GM19452 (cell line): Measurements from ENCODE around the gene FAF1.
"Not testable (repeated sequence)": the region's sequence is repeated elsewhere in the genome, so short reads cannot be mapped to it uniquely, and the experiment has no call there.

ENCODE experiments used
- ATAC-seq: cut with Tn5 transposase; IDR thresholded peaks from one replicate; pipeline ENCODE4 v1.9.1; 2021; ENCODE audit not compliant: unreplicated experiment

FAF1 gene

DNA sequence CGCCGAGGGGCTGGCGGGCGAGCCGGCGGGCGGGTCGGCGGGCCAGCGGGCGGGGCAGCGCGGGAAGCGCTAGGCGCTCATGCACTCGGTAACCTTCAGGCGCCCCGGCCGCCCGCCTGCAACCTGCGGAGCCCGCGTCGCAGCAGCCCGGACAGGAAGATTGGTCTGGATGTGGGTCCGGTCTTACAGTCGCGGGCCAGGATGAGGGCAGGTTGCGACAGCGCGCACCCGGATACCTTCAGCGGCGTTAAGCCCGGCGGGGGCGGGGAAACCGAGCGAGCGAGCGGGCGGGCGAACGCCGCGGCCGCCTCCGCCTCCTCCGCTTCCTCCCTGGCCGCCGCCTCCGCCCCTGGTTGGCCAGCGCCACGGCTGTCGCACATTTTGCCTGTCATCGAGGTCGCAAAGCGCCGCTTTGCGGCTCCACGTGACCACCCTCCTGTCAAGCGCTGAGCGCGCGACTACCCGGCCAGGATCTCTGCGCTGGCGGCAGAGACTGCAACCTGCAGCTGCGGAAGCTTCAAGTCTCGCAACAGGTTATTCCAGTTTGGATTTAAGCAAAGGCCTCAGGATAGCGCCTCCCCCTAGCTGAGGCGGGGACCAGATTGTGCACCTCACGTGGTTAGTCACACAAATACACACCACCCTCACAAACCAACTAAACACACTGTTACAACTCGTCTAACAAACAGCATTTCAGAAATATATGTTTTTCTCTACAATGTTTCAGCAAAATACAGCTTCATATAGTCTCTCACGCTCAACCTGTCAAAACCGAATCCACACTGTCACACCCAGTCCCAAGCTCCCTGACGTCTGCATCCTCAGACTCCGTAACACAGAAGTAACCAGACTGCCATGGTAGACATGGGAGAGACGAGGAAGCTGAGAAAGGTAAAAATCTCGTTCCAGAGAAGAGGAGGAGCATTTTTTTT is at the start of gene FAF1:
Gene FAF1 (minus strand): TSS at position 355 of the 932 bp plus-strand sequence. CDS start 456 bp downstream, outside the sequence.
- peak; percentile 89 for ATAC-seq

DNA sequence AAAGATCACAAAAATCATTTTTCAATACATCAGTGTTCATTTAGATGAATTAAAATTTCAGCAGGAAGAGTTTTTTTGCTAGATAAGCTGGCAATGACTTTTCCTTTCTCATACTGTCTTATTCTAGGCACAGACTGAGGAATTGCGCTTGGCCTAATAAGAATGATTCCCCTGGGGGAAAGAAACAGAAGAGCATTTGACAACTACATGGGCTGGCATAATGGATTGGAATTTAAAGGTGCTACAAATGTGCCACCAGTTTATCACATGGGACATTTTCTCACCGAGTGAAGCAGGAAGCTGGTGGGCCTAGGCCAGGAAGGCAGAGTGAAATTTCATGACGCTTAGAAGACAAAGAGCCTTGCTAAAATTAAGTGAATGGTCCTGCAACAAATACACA is 49.3 kb upstream of the FAF1 start:
- ATAC-seq = no peak

DNA sequence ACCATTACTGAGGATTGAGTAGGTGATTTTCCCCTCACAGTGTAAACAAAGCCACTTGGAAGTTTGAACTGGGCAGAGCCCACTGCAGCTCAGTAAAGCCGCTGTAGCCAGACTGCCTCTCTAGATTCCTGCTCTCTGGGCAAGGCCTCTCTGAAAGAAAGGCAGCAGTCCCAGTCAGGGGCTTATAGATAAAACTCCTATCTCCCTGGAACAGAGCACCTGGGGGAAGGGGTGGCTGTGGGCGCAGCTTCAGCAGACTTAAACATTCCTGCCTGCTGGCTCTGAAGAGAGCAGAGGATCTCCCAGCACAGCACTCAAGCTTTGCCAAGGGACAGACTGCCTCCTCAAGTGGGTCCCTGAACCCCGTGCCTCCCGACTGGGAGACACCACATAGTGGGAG is 45.5 kb upstream of the FAF1 start:
- not testable (repeated sequence) for ATAC-seq

DNA sequence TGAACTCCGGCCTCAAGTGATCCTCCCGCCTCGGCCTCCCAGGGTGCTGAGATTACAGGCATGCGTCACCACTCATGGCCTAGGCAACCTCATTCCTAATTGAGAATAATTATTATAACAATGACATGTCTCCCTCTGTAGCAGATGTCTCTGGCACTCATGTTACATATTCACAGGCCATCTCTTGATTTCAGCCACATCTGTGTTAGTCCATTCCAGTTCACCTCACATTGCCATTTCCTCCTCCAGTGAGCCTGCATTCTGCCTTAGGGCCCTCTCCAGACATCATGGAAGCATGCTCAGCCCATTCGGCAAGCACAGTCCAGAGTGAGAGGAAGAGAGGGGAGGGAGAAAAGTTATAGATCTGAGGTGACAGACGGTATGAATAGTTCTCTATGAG is 42.4 kb upstream of the FAF1 start:
- no peak for ATAC-seq

GRCh38 chr1:51000651-51001050 is 40.6 kb upstream of the FAF1 start:
- ATAC-seq = peak; percentile 39

- peak; percentile 86 for ATAC-seq
Measured at GRCh38 chr1:51000160-51000559, 40.1 kb upstream of the FAF1 start.

DNA sequence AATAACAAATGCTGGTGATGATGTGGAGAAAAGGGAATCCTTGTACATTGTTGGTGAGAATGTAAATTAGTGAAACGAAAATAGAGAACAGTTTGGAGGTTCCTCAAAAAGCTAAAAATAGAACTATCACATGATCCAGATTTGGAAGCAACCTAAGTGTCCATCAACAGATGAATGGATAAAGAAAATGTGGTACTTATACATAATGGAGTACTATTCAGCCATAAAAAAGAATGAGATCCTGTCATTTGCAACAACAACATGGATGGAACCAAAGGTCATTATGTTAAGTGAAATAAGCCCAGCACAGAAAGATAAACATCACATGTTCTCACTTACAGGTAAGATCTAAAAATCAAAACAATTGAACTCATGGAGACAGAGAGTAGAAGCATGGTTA is 39.3 kb upstream of the FAF1 start:
- ATAC-seq = not testable (repeated sequence)

- no peak for ATAC-seq
Measured at GRCh38 chr1:50996083-50996482, 36.0 kb upstream of the FAF1 start.

GRCh38 chr1:50995651-50996050 is 35.6 kb upstream of the FAF1 start:
- ATAC-seq = no peak

DNA sequence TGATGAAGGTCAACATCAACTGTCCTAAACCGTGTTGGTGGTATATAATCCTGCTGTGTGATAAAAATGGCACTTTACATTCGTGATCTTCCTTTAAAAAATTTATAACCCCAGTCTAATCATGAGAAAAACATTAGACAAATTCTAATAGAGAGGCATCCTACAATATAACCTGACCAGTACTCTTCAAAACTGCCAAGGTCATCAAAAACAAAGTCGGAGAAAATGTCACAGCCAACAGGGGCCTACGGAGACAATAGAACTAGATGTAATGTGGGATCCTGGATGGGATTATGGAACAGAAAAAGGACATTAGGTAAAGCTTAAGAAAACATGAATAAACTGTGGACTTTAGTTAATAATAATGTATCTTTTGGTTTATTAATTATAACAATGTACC is 34.9 kb upstream of the FAF1 start:
- ATAC-seq = no peak

- ATAC-seq = no peak
Measured at GRCh38 chr1:50993645-50994044, 33.6 kb upstream of the FAF1 start.

GRCh38 chr1:50992532-50993318 is 32.7 kb upstream of the FAF1 start:
- no peak for ATAC-seq

DNA sequence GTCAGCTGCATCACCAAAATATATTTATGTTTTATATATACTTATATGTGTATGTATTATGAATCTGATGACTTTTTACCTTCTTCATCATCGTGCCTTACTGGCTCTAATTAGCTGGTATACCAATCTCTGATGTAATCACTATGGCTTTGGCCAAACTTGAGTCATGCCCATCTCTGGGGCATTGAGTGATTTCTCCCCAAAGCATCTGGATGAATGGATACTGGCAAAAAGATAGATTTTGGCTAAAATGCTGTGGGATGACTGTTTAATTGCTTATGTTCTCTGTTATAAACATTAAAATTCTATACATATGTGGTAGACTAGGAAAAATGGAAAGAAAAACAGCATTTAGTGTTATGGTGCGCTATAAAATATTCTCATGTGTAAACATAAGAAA is 29.6 kb upstream of the FAF1 start:
- no peak for ATAC-seq

DNA sequence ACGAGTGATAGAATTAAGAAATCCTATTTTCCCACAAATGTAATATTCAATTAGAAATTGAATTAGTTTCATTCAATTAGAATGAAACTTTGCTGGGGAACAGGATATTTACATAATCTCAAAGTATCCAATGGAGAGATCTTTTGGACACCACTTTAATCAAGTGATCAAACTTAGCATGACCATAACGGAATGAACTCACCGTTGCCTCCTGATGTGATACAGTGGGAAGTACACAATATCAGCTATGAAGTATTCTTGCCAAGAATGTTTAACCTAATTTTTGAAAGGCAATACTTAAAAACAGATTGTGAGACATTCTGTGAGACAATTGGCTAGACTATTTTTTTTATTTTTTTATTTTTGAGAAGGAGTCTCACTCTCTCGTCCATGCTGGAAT is 26.6 kb upstream of the FAF1 start:
- no peak for ATAC-seq

- ATAC-seq = no peak
Measured at GRCh38 chr1:50985094-50985493, 25.0 kb upstream of the FAF1 start.

GRCh38 chr1:50983219-50983802 is 23.2 kb upstream of the FAF1 start:
- ATAC-seq = no peak

DNA sequence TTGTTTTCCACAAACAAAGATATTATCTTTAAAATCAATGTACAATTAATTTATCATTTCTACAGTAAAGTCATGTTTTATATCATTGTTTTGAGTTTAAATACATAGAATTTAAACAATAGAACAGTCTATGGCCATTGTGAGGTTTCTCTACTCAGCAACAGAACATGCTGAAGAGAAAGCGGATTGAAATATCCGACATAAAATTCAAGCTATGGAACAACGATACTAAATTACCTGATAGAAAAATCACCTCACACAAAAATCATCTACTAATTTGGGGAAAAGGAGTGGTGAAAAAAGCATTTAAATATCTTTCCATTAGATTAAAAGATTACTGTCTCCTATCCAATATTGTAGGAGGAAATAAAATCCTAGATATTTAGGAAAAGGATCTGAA is 22.5 kb upstream of the FAF1 start:
- no peak for ATAC-seq

DNA sequence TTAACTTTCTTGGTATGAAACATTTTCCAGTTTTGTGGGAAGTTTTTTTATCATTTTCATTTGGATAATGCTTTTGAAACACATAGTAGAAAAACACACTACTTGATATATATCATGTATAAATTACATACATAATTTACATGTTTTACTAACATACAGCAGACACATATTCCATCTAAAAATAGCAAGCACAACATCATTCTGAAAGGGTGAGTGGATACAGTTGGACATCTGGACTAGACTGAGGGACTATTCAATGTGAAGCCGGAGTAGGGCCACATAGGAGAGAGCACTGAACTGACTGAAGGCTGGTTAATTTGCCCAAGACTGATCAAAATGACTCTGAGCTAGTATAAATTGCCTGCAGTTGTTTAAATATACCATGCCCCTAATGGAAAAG is 21.7 kb upstream of the FAF1 start:
- no peak for ATAC-seq

- no peak for ATAC-seq
Measured at GRCh38 chr1:50980505-50980904, 20.4 kb upstream of the FAF1 start.

GRCh38 chr1:50979937-50980336 is 19.9 kb upstream of the FAF1 start:
- ATAC-seq = no peak

DNA sequence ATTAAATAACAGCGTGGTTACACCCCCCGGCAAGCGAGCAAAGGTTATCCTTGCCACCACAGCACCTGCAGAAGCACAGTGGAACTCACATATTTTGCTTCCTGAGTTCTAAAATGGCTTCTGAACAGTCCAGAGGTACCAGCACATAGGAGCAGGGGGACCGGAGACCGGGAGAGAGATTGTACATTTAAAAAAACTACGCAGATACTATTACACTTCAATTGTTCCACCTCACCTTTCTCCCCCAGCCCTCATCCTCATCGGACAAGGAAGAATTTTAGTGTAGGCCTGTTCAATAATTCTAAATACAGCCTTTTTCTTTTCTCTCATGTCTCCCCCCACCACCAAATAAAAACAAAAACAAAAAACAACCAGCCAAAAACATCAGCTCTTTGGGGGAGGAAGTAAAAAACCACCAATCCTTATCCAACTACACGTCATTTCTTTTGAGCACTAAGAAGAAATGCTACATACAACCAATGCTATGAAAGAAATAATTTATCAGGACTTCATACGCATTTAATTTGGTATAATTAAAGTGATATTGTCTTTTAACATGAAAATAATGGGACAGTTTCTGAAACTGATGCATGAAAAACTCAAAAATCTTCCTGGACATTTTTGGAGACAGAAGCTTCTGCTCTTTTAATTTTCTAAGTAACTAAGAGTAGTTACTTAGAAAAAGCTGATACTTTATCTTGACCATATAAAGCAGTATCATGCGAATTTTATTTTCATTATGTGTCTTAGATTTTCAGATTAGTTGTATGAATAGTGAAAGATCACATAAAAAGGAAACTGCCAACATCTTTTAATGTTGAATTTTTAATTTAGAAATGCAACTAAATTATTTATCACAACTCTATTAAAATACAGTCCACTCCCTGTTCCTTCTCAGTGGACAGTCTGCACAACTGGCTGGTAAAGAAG is 19.1 kb upstream of the FAF1 start:
- ATAC-seq = no peak
